ENCODE data around the gene WDR53.
A peak's percentile ranks its signal among the peaks of the same experiment; 100 is the strongest.

WDR53 gene

DNA sequence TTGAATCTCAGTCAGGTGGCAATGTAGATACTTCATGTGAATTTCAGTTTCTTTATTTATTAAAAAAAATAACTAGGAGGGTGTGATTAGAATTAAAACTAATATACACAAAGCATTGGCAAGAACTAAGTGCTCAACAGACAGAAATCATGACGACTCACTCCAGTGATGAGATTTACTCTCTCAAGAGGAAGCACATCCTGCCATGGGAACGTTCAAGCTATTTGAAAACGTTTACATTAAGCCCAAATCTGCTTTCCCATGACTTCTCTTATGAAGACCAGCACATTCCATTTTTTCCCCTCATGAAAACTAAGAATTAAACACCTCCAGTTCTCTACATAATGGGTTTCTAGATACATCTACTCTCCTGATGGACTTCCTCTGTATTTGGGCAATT is 8.5 kb downstream of the WDR53 start:
- Histone ChIP-seq H3K4me1 (ENCODE audit: insufficient read depth, poor library complexity, severe bottlenecking) (peaks cover 15% of the 10 kb centered on the region), H3K27ac (ENCODE audit: poor library complexity, severe bottlenecking) (peak overlapping the region; percentile 16), H3K4me3 (ENCODE audit: severe bottlenecking) (no peak overlapping the region), H3K9me3 (ENCODE audit: severe bottlenecking) (no peaks in the 10 kb centered on the region), H3K27me3 (ENCODE audit: insufficient read depth, poor library complexity, severe bottlenecking) (no peaks in the 10 kb centered on the region), H3K36me3 (ENCODE audit: low read depth) (peaks cover 15% of the 10 kb centered on the region)
- TF ChIP-seq, protein P1, sequence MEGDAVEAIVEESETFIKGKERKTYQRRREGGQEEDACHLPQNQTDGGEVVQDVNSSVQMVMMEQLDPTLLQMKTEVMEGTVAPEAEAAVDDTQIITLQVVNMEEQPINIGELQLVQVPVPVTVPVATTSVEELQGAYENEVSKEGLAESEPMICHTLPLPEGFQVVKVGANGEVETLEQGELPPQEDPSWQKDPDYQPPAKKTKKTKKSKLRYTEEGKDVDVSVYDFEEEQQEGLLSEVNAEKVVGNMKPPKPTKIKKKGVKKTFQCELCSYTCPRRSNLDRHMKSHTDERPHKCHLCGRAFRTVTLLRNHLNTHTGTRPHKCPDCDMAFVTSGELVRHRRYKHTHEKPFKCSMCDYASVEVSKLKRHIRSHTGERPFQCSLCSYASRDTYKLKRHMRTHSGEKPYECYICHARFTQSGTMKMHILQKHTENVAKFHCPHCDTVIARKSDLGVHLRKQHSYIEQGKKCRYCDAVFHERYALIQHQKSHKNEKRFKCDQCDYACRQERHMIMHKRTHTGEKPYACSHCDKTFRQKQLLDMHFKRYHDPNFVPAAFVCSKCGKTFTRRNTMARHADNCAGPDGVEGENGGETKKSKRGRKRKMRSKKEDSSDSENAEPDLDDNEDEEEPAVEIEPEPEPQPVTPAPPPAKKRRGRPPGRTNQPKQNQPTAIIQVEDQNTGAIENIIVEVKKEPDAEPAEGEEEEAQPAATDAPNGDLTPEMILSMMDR (IDR thresholded peaks at IDR 0.05; ENCODE audit: poor library complexity, severe bottlenecking) = no peak
- no peak for DNase-seq (ENCODE audit: low spot score)
- no peak for ATAC-seq (ENCODE audit: low read depth)

DNA sequence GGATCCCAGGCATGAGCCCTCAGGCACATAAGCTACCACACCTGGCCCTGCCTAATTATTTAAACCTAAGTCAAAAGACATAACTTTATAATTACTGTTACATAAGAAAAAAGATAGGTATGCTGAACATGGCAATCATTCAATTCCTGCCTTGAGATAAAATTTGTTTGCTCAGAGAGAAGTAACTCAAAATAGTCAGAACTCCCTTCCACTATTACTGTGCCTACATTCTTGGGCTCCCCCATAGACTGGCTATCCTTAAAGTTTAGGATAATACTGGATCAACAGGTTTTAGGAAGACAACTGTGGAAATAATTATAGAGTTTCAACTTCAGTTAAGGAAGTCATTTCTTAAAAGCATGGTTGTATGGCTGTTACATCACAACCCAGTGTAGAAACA is 9.9 kb downstream of the WDR53 start:
- H3K36me3 ChIP-seq (ENCODE audit: low read depth) = peaks cover 15% of the 10 kb centered on the region
- H3K27ac ChIP-seq (ENCODE audit: poor library complexity, severe bottlenecking) = no peak overlapping the region
- no peaks in the 10 kb centered on the region for H3K27me3 ChIP-seq (ENCODE audit: insufficient read depth, poor library complexity, severe bottlenecking)
- H3K4me3 ChIP-seq (ENCODE audit: severe bottlenecking) = no peak overlapping the region
- no peak for DNase-seq (ENCODE audit: low spot score)
- TF ChIP-seq, protein P1 (IDR thresholded peaks at IDR 0.05; ENCODE audit: poor library complexity, severe bottlenecking) = no peak
- H3K4me1 ChIP-seq (ENCODE audit: insufficient read depth, poor library complexity, severe bottlenecking) = peaks cover 5% of the 10 kb centered on the region
- H3K9me3 ChIP-seq (ENCODE audit: severe bottlenecking) = no peaks in the 10 kb centered on the region
- ATAC-seq (ENCODE audit: low read depth) = no peak

GRCh38 chr3:196557236-196557635 is 11.1 kb downstream of the WDR53 start:
- no peaks in the 10 kb centered on the region for H3K9me3 ChIP-seq (ENCODE audit: severe bottlenecking)
- ATAC-seq (ENCODE audit: low read depth) (no peak), DNase-seq (ENCODE audit: low spot score) (no peak)
- TF ChIP-seq, protein P1 (IDR thresholded peaks at IDR 0.05; ENCODE audit: poor library complexity, severe bottlenecking) = no peak
- H3K4me1 ChIP-seq (ENCODE audit: insufficient read depth, poor library complexity, severe bottlenecking) = no peaks in the 10 kb centered on the region
- no peak overlapping the region for H3K4me3 ChIP-seq (ENCODE audit: severe bottlenecking)
- H3K36me3 ChIP-seq (ENCODE audit: low read depth) = peaks cover 6% of the 10 kb centered on the region
- H3K27me3 ChIP-seq (ENCODE audit: insufficient read depth, poor library complexity, severe bottlenecking) = no peaks in the 10 kb centered on the region
- H3K27ac ChIP-seq (ENCODE audit: poor library complexity, severe bottlenecking) = no peak overlapping the region

GRCh38 chr3:196555295-196555694 is 13.1 kb downstream of the WDR53 start:
- Histone ChIP-seq H3K36me3 (ENCODE audit: low read depth) (peaks cover under 1% of the 10 kb centered on the region), H3K9me3 (ENCODE audit: severe bottlenecking) (no peaks in the 10 kb centered on the region), H3K4me3 (ENCODE audit: severe bottlenecking) (no peak overlapping the region), H3K4me1 (ENCODE audit: insufficient read depth, poor library complexity, severe bottlenecking) (no peaks in the 10 kb centered on the region), H3K27me3 (ENCODE audit: insufficient read depth, poor library complexity, severe bottlenecking) (no peaks in the 10 kb centered on the region), H3K27ac (ENCODE audit: poor library complexity, severe bottlenecking) (no peak overlapping the region)
- no peak for DNase-seq (ENCODE audit: low spot score)
- TF ChIP-seq, protein P1 (IDR thresholded peaks at IDR 0.05; ENCODE audit: poor library complexity, severe bottlenecking) = no peak
- ATAC-seq (ENCODE audit: low read depth) = no peak

DNA sequence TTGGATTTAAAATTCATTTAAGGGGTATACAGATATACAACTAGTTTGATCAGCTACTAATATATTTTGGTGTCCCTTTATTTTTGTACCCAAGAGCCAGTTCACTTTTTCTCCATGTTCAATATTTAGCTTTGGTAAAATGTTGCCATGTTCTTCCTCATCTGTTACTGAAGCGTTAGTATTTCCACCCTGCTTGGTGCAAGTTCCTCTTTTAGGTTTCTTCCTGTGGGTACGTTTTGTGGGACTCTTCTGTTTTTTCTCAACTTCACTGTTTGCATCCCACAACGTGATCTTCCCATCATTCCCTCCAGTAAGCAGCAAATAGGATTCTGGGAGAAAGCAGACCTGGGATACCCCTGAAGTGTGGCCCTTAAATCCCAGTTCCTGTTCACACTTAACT is 14.1 kb downstream of the WDR53 start:
- no peaks in the 10 kb centered on the region for H3K27me3 ChIP-seq (ENCODE audit: insufficient read depth, poor library complexity, severe bottlenecking)
- no peaks in the 10 kb centered on the region for H3K4me1 ChIP-seq (ENCODE audit: insufficient read depth, poor library complexity, severe bottlenecking)
- ATAC-seq (ENCODE audit: low read depth) = no peak
- no peak overlapping the region for H3K4me3 ChIP-seq (ENCODE audit: severe bottlenecking)
- peaks cover 5% of the 10 kb centered on the region for H3K9me3 ChIP-seq (ENCODE audit: severe bottlenecking)
- no peak overlapping the region for H3K27ac ChIP-seq (ENCODE audit: poor library complexity, severe bottlenecking)
- no peaks in the 10 kb centered on the region; the same call in 1 of the 2 replicates for H3K36me3 ChIP-seq (ENCODE audit: low read depth)
- DNase-seq (ENCODE audit: low spot score) = no peak
- TF ChIP-seq, protein P1 (IDR thresholded peaks at IDR 0.05; ENCODE audit: poor library complexity, severe bottlenecking) = no peak
